ENCODE results near the gene CDC14A.
"Not testable (repeated sequence)": the region's sequence is repeated elsewhere in the genome, so short reads cannot be mapped to it uniquely, and the experiment has no call there.

The CDC14A gene

DNA sequence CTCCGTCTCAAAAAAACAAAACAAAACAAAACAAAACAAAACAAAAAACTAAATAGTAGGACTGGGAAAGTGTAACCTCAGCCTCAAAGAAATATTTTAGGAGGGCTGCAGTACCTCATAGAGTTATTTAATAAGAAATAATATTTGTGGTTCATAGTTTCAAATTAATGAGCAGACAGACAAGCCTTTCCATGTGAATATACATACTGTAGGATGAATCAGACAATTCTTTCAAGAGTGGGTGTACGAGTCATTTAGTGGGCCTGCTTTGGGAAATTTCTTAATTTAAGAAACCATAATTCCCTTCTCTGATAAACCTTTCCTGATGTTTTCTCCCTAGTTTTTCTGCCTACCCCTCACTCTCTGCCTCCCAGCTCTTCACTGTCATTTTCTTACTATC, 52.5 kb downstream of the CDC14A start:
- H3K9me3 ChIP-seq (ENCODE audit: control insufficient read depth, insufficient read depth, low read depth, low read length) = peaks cover 5% of the 10 kb centered on the region; the same call in 1 of the 2 replicates
- no peak overlapping the region for H3K27ac ChIP-seq (ENCODE audit: low read depth, low read length)
- no peaks in the 10 kb centered on the region for H3K27me3 ChIP-seq (ENCODE audit: control insufficient read depth, insufficient read depth, low read length)
- H3K4me3 ChIP-seq (ENCODE audit: low read depth, low read length) = no peak overlapping the region
- no peak overlapping the region for H3K9ac ChIP-seq (ENCODE audit: low read length)
- peaks cover 6% of the 10 kb centered on the region; the same call in 1 of the 2 replicates for H3K36me3 ChIP-seq (ENCODE audit: control insufficient read depth, insufficient read depth, low read length)
- H3K4me1 ChIP-seq (ENCODE audit: control insufficient read depth, insufficient read depth, low read length) = peaks cover 10% of the 10 kb centered on the region

DNA sequence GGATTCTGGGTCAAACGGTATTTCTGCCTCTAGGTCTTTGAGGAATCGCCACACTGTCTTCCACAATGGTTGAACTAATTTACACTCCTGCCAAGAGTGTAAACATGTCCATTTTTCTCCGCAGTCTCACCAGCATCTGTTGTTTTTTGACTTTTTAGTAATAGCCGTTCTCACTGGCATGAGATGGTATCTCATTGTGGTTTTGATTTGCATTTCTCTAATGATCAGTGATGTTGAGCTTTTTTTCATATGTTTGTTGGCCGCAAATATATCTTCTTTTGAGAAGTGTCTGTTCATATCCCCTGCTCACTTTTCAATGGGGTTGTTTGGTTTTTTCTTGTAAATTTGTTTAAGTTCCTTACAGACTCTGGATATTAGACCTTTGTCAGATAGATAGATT, 53.6 kb downstream of the CDC14A start:
- not testable (repeated sequence) for H3K27ac ChIP-seq (ENCODE audit: low read depth, low read length); H3K36me3 ChIP-seq (ENCODE audit: control insufficient read depth, insufficient read depth, low read length); H3K4me3 ChIP-seq (ENCODE audit: low read depth, low read length); H3K27me3 ChIP-seq (ENCODE audit: control insufficient read depth, insufficient read depth, low read length); H3K4me1 ChIP-seq (ENCODE audit: control insufficient read depth, insufficient read depth, low read length); H3K9me3 ChIP-seq (ENCODE audit: control insufficient read depth, insufficient read depth, low read depth, low read length); H3K9ac ChIP-seq (ENCODE audit: low read length)

DNA sequence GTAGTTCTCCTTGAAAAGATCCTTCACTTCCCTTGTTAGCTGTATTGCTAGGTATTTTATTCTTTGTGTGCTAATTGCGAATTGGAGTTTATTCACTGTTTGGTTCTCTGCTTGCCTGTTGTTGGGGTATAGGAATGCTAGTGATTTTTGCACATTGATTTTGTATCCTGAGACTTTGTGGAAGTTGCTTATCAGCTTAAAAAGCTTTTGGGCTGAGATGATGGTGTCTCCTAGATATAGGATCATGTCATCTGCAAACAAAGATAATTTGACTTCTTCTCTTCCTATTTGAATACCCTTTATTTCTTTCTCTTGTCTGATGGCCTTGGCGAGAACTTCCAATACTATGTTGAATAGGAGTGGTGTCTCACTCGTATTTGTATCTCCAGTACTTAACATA, 55.1 kb downstream of the CDC14A start:
- not testable (repeated sequence) for H3K36me3 ChIP-seq (ENCODE audit: control insufficient read depth, insufficient read depth, low read length); H3K9ac ChIP-seq (ENCODE audit: low read length); H3K27me3 ChIP-seq (ENCODE audit: control insufficient read depth, insufficient read depth, low read length); H3K9me3 ChIP-seq (ENCODE audit: control insufficient read depth, insufficient read depth, low read depth, low read length); H3K27ac ChIP-seq (ENCODE audit: low read depth, low read length); H3K4me3 ChIP-seq (ENCODE audit: low read depth, low read length)
- H3K4me1 ChIP-seq (ENCODE audit: control insufficient read depth, insufficient read depth, low read length) = peaks cover 12% of the 10 kb centered on the region

DNA sequence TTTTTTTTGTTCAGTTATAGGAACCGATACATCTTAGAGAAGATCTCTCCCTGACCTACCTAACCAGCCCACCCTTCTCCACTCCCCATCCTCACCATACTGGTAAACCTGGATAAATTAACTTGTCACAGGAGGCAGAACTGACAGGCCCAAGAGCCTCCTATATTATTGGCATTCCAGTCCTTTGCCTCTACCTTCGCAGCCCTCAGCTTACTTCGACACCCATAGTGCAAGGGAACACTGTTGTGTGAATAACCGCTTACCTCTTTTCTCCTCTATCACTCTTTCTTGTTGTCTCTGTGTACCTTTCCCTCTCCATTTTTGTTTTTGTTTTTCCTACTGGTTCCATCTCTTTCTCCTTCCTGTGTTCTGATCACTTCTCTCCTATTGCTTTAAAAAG, 58.7 kb downstream of the CDC14A start:
- Histone ChIP-seq H3K9me3 (ENCODE audit: control insufficient read depth, insufficient read depth, low read depth, low read length) (peaks cover 5% of the 10 kb centered on the region; the same call in 1 of the 2 replicates), H3K27ac (ENCODE audit: low read depth, low read length) (no peak overlapping the region), H3K4me3 (ENCODE audit: low read depth, low read length) (no peak overlapping the region), H3K9ac (ENCODE audit: low read length) (no peak overlapping the region), H3K4me1 (ENCODE audit: control insufficient read depth, insufficient read depth, low read length) (peaks cover 12% of the 10 kb centered on the region), H3K36me3 (ENCODE audit: control insufficient read depth, insufficient read depth, low read length) (no peaks in the 10 kb centered on the region), H3K27me3 (ENCODE audit: control insufficient read depth, insufficient read depth, low read length) (no peaks in the 10 kb centered on the region)

DNA sequence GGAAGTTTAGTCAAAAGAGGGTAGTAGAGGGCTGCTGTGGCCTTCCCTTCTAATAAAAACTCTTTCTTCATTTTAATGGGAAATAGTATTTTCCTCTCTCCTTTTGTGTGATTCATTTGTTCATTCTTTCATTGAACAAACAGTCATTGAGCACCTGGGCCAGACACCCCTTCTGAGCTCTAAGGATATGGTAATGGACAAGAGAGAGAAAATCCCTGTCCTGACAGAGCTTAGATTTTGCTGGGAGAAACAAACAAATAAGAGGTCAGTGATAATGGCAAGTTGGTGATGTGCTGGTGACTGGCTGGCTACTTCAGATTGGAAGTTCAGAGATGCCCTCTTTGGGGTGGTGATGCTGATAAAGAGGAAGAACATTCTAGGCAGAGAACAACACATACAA, 59.3 kb downstream of the CDC14A start:
- Histone ChIP-seq H3K4me3 (ENCODE audit: low read depth, low read length) (no peak overlapping the region), H3K4me1 (ENCODE audit: control insufficient read depth, insufficient read depth, low read length) (peaks cover 12% of the 10 kb centered on the region), H3K9me3 (ENCODE audit: control insufficient read depth, insufficient read depth, low read depth, low read length) (peaks cover 5% of the 10 kb centered on the region; the same call in 1 of the 2 replicates), H3K9ac (ENCODE audit: low read length) (no peak overlapping the region), H3K27me3 (ENCODE audit: control insufficient read depth, insufficient read depth, low read length) (no peaks in the 10 kb centered on the region), H3K36me3 (ENCODE audit: control insufficient read depth, insufficient read depth, low read length) (no peaks in the 10 kb centered on the region), H3K27ac (ENCODE audit: low read depth, low read length) (no peak overlapping the region)

DNA sequence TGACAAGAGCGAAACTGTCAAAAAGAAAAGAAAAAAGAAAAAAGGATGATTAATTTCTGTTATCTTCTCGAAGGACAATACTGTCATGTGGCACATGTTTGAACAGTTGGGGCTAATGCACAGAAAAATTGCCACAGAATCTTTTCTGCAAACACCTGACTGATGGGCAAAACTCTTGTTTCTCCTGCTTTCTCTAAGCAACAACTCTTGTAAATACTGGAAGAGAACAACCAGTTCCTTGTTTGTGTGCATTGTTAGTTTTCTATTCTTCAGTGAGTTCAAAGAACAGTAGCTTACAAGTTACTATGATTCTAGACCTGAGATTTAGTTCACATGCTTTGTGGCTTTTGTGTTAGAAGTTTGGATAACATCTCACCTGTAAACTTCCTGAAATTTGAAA, 60.7 kb downstream of the CDC14A start:
- H3K4me3 ChIP-seq (ENCODE audit: low read depth, low read length) = no peak overlapping the region

DNA sequence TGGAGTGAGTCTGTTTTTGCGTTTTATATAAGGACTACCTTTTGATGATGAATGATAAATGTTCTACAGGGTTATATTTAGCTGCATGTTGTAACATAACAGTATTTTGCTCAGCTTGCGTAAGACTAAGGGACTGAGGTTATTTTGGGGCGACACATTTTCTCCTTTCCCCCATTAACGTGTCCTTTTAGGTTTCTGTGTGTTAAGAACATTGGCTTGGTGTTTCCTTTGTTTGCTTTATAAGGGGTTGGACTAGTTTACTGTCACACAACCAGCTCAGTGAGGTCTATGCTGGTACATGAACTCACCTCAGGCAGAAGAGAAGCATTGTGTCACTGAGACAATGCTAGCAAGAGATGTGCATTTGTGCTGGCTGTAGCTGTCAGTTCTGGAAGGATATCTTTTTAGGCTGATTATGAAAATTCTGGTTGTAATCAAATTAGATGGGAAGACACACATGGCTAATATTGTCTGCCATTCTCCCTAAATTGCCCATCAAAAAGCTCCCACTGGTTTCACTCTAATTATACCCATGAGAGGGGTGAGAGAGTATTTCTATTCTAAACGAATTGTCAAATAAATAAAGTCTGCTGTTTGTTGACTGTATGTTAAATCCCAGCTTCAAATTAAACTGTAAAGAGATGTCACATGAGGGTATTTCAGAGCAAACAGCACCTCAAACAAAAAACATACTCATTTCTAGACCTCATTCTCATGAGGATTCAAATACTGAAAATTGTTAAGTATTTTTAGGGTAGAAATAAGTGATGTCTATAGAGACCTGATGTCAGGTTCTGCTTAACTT, 62.6 kb downstream of the CDC14A start:
- Histone ChIP-seq H3K4me1 (ENCODE audit: control insufficient read depth, insufficient read depth, low read length) (peaks cover 12% of the 10 kb centered on the region), H3K27ac (ENCODE audit: low read depth, low read length) (no peak overlapping the region), H3K9ac (ENCODE audit: low read length) (no peak overlapping the region), H3K4me3 (ENCODE audit: low read depth, low read length) (no peak overlapping the region), H3K27me3 (ENCODE audit: control insufficient read depth, insufficient read depth, low read length) (no peaks in the 10 kb centered on the region), H3K36me3 (ENCODE audit: control insufficient read depth, insufficient read depth, low read length) (no peaks in the 10 kb centered on the region), H3K9me3 (ENCODE audit: control insufficient read depth, insufficient read depth, low read depth, low read length) (no peaks in the 10 kb centered on the region)

More for the DNA sequence above, 60.7 kb downstream of the CDC14A start:
- Histone ChIP-seq H3K27ac (ENCODE audit: low read depth, low read length) (no peak overlapping the region), H3K9ac (ENCODE audit: low read length) (no peak overlapping the region), H3K9me3 (ENCODE audit: control insufficient read depth, insufficient read depth, low read depth, low read length) (peaks cover 3% of the 10 kb centered on the region; the same call in 1 of the 2 replicates), H3K27me3 (ENCODE audit: control insufficient read depth, insufficient read depth, low read length) (no peaks in the 10 kb centered on the region), H3K36me3 (ENCODE audit: control insufficient read depth, insufficient read depth, low read length) (no peaks in the 10 kb centered on the region), H3K4me1 (ENCODE audit: control insufficient read depth, insufficient read depth, low read length) (peaks cover 12% of the 10 kb centered on the region)

DNA sequence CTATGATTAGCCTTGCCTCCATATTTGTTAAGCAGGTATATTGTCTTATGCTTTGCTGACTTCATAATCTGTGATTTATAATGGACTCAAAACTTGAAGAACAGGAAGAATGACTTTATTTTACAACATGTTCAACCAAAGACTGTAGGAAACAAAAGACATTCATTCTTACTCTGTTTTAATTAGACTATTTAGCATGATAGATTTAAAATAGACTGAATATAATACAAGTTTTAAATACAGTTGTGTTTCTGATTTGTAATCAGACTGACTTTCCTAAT, 63.1 kb downstream of the CDC14A start:
- Histone ChIP-seq H3K36me3 (ENCODE audit: control insufficient read depth, insufficient read depth, low read length) (no peaks in the 10 kb centered on the region), H3K9ac (ENCODE audit: low read length) (no peak overlapping the region), H3K27ac (ENCODE audit: low read depth, low read length) (no peak overlapping the region), H3K4me1 (ENCODE audit: control insufficient read depth, insufficient read depth, low read length) (peaks cover 12% of the 10 kb centered on the region), H3K27me3 (ENCODE audit: control insufficient read depth, insufficient read depth, low read length) (no peaks in the 10 kb centered on the region), H3K9me3 (ENCODE audit: control insufficient read depth, insufficient read depth, low read depth, low read length) (no peaks in the 10 kb centered on the region), H3K4me3 (ENCODE audit: low read depth, low read length) (no peak overlapping the region)

DNA sequence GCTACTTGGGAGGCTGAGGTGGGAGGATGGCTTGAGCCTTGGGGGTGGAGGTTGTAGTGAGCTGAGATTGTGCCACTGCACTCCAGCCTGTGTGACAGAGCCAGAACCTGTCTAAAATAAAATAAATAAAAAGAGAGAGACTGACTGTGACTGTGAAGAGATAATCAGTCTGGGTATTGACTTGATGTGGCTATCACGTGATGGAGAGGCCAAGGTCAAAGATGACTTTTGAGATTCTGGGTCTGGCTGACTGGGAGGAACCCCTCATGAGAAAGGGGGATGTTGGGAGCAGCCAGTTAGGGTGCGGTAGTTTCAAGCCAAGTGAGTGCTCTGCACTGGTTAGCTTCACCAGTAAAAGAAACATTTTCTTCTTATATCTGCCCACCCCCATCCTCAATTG, 66.8 kb downstream of the CDC14A start:
- H3K36me3 ChIP-seq (ENCODE audit: control insufficient read depth, insufficient read depth, low read length) = no peaks in the 10 kb centered on the region

DNA sequence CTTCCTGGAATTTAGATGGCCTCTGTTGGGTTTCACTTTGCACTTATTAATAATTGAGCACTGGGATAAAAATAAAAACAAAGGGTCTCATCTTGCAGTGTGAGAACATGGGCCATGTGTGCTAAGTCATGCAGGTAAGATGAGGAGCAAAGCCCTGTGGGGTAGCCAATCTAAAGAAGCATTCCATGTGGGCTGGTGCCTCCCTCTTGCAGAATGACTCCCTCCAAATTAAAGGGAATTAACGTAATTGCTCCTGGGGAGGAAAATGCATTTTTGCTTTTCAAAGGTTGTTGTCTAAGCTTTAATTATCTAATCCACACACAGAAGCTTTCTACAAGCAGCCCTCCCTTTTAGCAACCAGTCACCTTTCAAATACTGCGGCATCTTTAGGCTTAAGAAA, 69.8 kb downstream of the CDC14A start:
- no peak overlapping the region for H3K9ac ChIP-seq (ENCODE audit: low read length)
- no peaks in the 10 kb centered on the region for H3K36me3 ChIP-seq (ENCODE audit: control insufficient read depth, insufficient read depth, low read length)
- H3K9me3 ChIP-seq (ENCODE audit: control insufficient read depth, insufficient read depth, low read depth, low read length) = no peaks in the 10 kb centered on the region
- H3K4me1 ChIP-seq (ENCODE audit: control insufficient read depth, insufficient read depth, low read length) = peaks cover 19% of the 10 kb centered on the region
- no peak overlapping the region for H3K4me3 ChIP-seq (ENCODE audit: low read depth, low read length)
- H3K27ac ChIP-seq (ENCODE audit: low read depth, low read length) = no peak overlapping the region
- H3K27me3 ChIP-seq (ENCODE audit: control insufficient read depth, insufficient read depth, low read length) = no peaks in the 10 kb centered on the region

More for the DNA sequence above, 66.8 kb downstream of the CDC14A start:
- Histone ChIP-seq H3K4me1 (ENCODE audit: control insufficient read depth, insufficient read depth, low read length) (peaks cover 19% of the 10 kb centered on the region), H3K4me3 (ENCODE audit: low read depth, low read length) (no peak overlapping the region), H3K9me3 (ENCODE audit: control insufficient read depth, insufficient read depth, low read depth, low read length) (no peaks in the 10 kb centered on the region), H3K27me3 (ENCODE audit: control insufficient read depth, insufficient read depth, low read length) (no peaks in the 10 kb centered on the region), H3K27ac (ENCODE audit: low read depth, low read length) (no peak overlapping the region), H3K9ac (ENCODE audit: low read length) (no peak overlapping the region)

DNA sequence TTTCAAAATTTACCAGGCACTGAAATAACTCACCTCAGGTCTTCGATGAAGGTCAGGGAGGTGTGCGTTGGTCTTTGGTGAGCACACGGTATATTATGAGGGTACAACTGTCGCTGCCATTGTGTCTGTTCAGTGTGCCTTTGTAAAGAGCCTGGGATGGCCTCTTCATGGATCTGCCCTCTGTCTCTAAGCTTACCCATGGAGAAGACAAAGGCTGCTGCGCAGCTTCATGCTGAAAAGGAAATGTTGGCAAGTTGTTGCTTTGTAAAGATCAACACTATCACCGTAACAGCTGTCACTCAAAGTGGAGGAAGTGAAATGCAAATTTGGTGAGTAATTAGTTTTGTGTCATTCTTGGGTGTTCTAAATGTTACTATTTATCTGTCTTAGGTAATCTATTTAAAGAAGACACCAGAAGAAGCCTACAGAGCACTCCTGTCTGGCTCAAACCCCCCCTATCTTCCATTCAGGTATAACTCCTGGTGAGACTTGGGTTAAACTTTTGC, 71.6 kb downstream of the CDC14A start:
- Histone ChIP-seq H3K27ac (ENCODE audit: low read depth, low read length) (no peak overlapping the region), H3K36me3 (ENCODE audit: control insufficient read depth, insufficient read depth, low read length) (no peaks in the 10 kb centered on the region), H3K9me3 (ENCODE audit: control insufficient read depth, insufficient read depth, low read depth, low read length) (no peaks in the 10 kb centered on the region), H3K4me1 (ENCODE audit: control insufficient read depth, insufficient read depth, low read length) (peaks cover 19% of the 10 kb centered on the region), H3K9ac (ENCODE audit: low read length) (no peak overlapping the region), H3K27me3 (ENCODE audit: control insufficient read depth, insufficient read depth, low read length) (no peaks in the 10 kb centered on the region), H3K4me3 (ENCODE audit: low read depth, low read length) (no peak overlapping the region)

Data from HUES6 (cell line).